H9 (cell line): Measurements from ENCODE around the gene RORC. TPM values are rescaled to one million over a fixed set of nuclear protein-coding genes. Genes with fewer than 3 reads are reported as not detected.

Source experiments
- DNase-seq: peaks from one replicate; pipeline ENCODE4 v3.0.0-alpha.2; 2017
- H2AFZ ChIP-seq: one replicate; pipeline ENCODE4 v1.6.1; 2013; ENCODE audit warnings: mild to moderate bottlenecking, low read length, control low read depth, moderate library complexity
- H2AK5ac ChIP-seq: 2 replicates; pipeline ENCODE4 v1.6.1; 2013; ENCODE audit warnings: low read length, control low read depth, mixed read lengths; ENCODE audit not compliant: insufficient read length
- H2BK120ac ChIP-seq: one replicate; pipeline ENCODE4 v1.6.1; 2013; ENCODE audit warnings: low read depth, mild to moderate bottlenecking, low read length, control low read depth, inconsistent platforms; ENCODE audit not compliant: poor library complexity, severe bottlenecking
- H2BK12ac ChIP-seq: 2 replicates; pipeline ENCODE4 v1.6.1; 2013; ENCODE audit warnings: low read length, control low read depth, mixed read lengths, low read depth; ENCODE audit not compliant: insufficient read length
- H2BK15ac ChIP-seq: 2 replicates; pipeline ENCODE4 v1.6.1; 2013; ENCODE audit warnings: low read depth, low read length, control low read depth
- H2BK20ac ChIP-seq: one replicate; pipeline ENCODE4 v1.6.1; 2013; ENCODE audit warnings: low read depth, mild to moderate bottlenecking, low read length, control low read depth, inconsistent platforms; ENCODE audit not compliant: poor library complexity, severe bottlenecking
- H2BK5ac ChIP-seq: 2 replicates; pipeline ENCODE4 v1.6.1; 2013; ENCODE audit warnings: low read length, control low read depth, mixed read lengths; ENCODE audit not compliant: insufficient read length
- H3K14ac ChIP-seq: 2 replicates; pipeline ENCODE4 v1.6.1; 2013; ENCODE audit warnings: low read length, control low read depth; ENCODE audit not compliant: insufficient read depth
- H3K18ac ChIP-seq: 2 replicates; pipeline ENCODE4 v1.6.1; 2013; ENCODE audit warnings: low read depth, mild to moderate bottlenecking, mixed read lengths, low read length, control low read depth; ENCODE audit not compliant: insufficient read length
- H3K23ac ChIP-seq: 2 replicates; pipeline ENCODE4 v1.6.1; 2013; ENCODE audit warnings: low read length, control low read depth, mixed read lengths, low read depth; ENCODE audit not compliant: insufficient read length
- H3K23me2 ChIP-seq: 2 replicates; pipeline ENCODE4 v1.6.1; 2013; ENCODE audit warnings: low read depth, mild to moderate bottlenecking, mixed read lengths, low read length, control low read depth; ENCODE audit not compliant: insufficient read length, poor library complexity, severe bottlenecking
- H3K27ac ChIP-seq: 2 replicates; pipeline ENCODE4 v1.5.1; 2013; ENCODE audit warnings: low read length, control low read depth, mixed read lengths, low read depth; ENCODE audit not compliant: insufficient read length
- H3K27me3 ChIP-seq: 2 replicates; pipeline ENCODE4 v1.6.1; 2013; ENCODE audit warnings: low read length, control low read depth, inconsistent platforms; ENCODE audit not compliant: insufficient read depth
- H3K4ac ChIP-seq: 2 replicates; pipeline ENCODE4 v1.6.1; 2013; ENCODE audit warnings: low read depth, mild to moderate bottlenecking, control low read depth, inconsistent platforms, low read length, moderate library complexity
- H3K4me1 ChIP-seq: 2 replicates; pipeline ENCODE4 v1.6.1; 2013; ENCODE audit warnings: low read length, control low read depth, inconsistent platforms; ENCODE audit not compliant: insufficient read depth
- H3K4me2 ChIP-seq: 2 replicates; pipeline ENCODE4 v1.6.1; 2013; ENCODE audit warnings: low read length, control low read depth, mixed read lengths; ENCODE audit not compliant: insufficient read length, insufficient read depth
- H3K56ac ChIP-seq: 2 replicates; pipeline ENCODE4 v1.6.1; 2013; ENCODE audit warnings: low read depth, mild to moderate bottlenecking, mixed read lengths, low read length, control low read depth; ENCODE audit not compliant: insufficient read length
- H3K79me1 ChIP-seq: 2 replicates; pipeline ENCODE4 v1.6.1; 2013; ENCODE audit warnings: low read depth, mild to moderate bottlenecking, moderate library complexity, low read length, control low read depth, inconsistent platforms; ENCODE audit not compliant: insufficient read depth, poor library complexity, severe bottlenecking
- H3K79me2 ChIP-seq: 2 replicates; pipeline ENCODE4 v1.6.1; 2013; ENCODE audit warnings: low read length, control low read depth, inconsistent platforms; ENCODE audit not compliant: insufficient read depth
- H3K9ac ChIP-seq: 2 replicates; pipeline ENCODE4 v1.6.1; 2013; ENCODE audit warnings: low read length, control low read depth, mixed read lengths; ENCODE audit not compliant: insufficient read length; ENCODE audit errors: extremely low read depth
- H3K9me3 ChIP-seq: one replicate; pipeline ENCODE4 v1.6.1; 2013; ENCODE audit warnings: low read depth, low read length, inconsistent platforms; ENCODE audit not compliant: control insufficient read depth
- H3T11ph ChIP-seq: one replicate; pipeline ENCODE4 v1.6.1; 2013; ENCODE audit warnings: mild to moderate bottlenecking, low read length, control low read depth, inconsistent platforms
- H4K20me1 ChIP-seq: one replicate; pipeline ENCODE4 v1.6.1; 2013; ENCODE audit not compliant: control insufficient read depth, insufficient read length, insufficient read depth
- H4K5ac ChIP-seq: 2 replicates; pipeline ENCODE4 v1.6.1; 2013; ENCODE audit warnings: low read depth, mild to moderate bottlenecking, mixed read lengths, low read length, control low read depth; ENCODE audit not compliant: insufficient read length
- H4K8ac ChIP-seq: replicated peaks from 2 replicates; pipeline ENCODE4 v1.6.1; 2013; ENCODE audit warnings: low read length, control low read depth, mixed read lengths, low read depth; ENCODE audit not compliant: insufficient read length
- H4K91ac ChIP-seq: 2 replicates; pipeline ENCODE4 v1.6.1; 2013; ENCODE audit warnings: low read depth, mild to moderate bottlenecking, moderate library complexity, mixed read lengths, low read length, control low read depth; ENCODE audit not compliant: insufficient read length
- H3K27ac Mint-ChIP-seq, 3 experiments: 2 replicates in 2 of 3; 3 replicates in 1 of 3; pipeline ENCODE4 v1.8.0; 2020 to 2021; ENCODE audit warnings: mixed read lengths in 3 of 3, mild to moderate bottlenecking in 1 of 3, moderate library complexity in 1 of 3
- H3K27me3 Mint-ChIP-seq: 2 replicates; pipeline ENCODE4 v1.8.0; 2021; ENCODE audit warnings: low read depth, mild to moderate bottlenecking, moderate library complexity, mixed read lengths
- H3K36me3 Mint-ChIP-seq, 3 experiments: 2 replicates in 2 of 3; 3 replicates in 1 of 3; pipeline ENCODE4 v1.8.0; 2020 to 2021; ENCODE audit warnings: low read depth in 3 of 3, mixed read lengths in 3 of 3; ENCODE audit not compliant: insufficient read depth in 1 of 3
- H3K4me1 Mint-ChIP-seq, 2 experiments: 2 replicates each; pipeline ENCODE4 v1.8.0; 2020; ENCODE audit warnings: mixed read lengths in 2 of 2
- H3K4me3 Mint-ChIP-seq, 2 experiments: 2 replicates in 1 of 2; 3 replicates in 1 of 2; pipeline ENCODE4 v1.8.0; 2020 to 2021; ENCODE audit warnings: mild to moderate bottlenecking in 2 of 2, mixed read lengths in 2 of 2, moderate library complexity in 1 of 2
- H3K9me3 Mint-ChIP-seq, 2 experiments: 2 replicates in 1 of 2; 3 replicates in 1 of 2; pipeline ENCODE4 v1.8.0; 2020; ENCODE audit warnings: mild to moderate bottlenecking in 2 of 2, mixed read lengths in 2 of 2, moderate library complexity in 1 of 2
- CTCF ChIP-seq: fragments of 200-600 bp; sonication (generic); conservative IDR thresholded peaks from 3 replicates; pipeline ENCODE4 v1.8.0; 2021; ENCODE audit warnings: antibody characterized with exemption, mild to moderate bottlenecking
- WGBS: extraction: QIAGEN DNeasy Blood & Tissue Kit; methylation state at CpG from one replicate; pipeline ENCODE4 v1.1.7; 2013; ENCODE audit warnings: missing lambda C conversion rate, low lambda C conversion rate, mixed read lengths; ENCODE audit not compliant: insufficient read length; ENCODE audit errors: extremely low coverage; 5-methylcytosine and 5-hydroxymethylcytosine counted together
- total RNA-seq: library from RNA; stranded (reverse); gene quantifications from 2 replicates; pipeline ENCODE4 v1.2.1, GENCODE V29; 2021

Gene RORC
- total RNA-seq, 1 experiment from 2014 or later: 0.52 TPM

- Histone ChIP-seq H4K8ac (no peak overlapping the region), H3K27me3 (no peaks in the 10 kb centered on the region), H4K20me1 (no peaks in the 10 kb centered on the region), H3K4me2 (no peak overlapping the region), H2BK20ac (no peak overlapping the region), H4K91ac (no peak overlapping the region), H3K4ac (no peak overlapping the region), H3K27ac (no peak overlapping the region), H2BK15ac (no peak overlapping the region), H3K56ac (no peak overlapping the region), H4K5ac (no peak overlapping the region), H3K18ac (no peak overlapping the region), H3K79me2 (no peaks in the 10 kb centered on the region), H2AFZ (no peak overlapping the region), H3K23me2 (no peaks in the 10 kb centered on the region), H3K79me1 (no peaks in the 10 kb centered on the region), H3K9ac (no peak overlapping the region), H2AK5ac (no peak overlapping the region), H3T11ph (no peak overlapping the region), H3K9me3 (no peaks in the 10 kb centered on the region), H2BK120ac (no peak overlapping the region), H3K14ac (no peak overlapping the region), H2BK5ac (no peak overlapping the region), H3K23ac (no peak overlapping the region), H2BK12ac (no peak overlapping the region), H3K4me1 (peaks cover 2% of the 10 kb centered on the region; the same call in 1 of the 2 replicates)
- no peaks in the 10 kb centered on the region for H3K9me3 Mint-ChIP-seq
- no CpG with 5 or more reads among the region's 8 CpGs for WGBS
- H3K4me1 Mint-ChIP-seq: peaks cover 26 to 28% of the 10 kb centered on the region in 2 experiments
- no peak for TF ChIP-seq CTCF
- H3K27me3 Mint-ChIP-seq: no peaks in the 10 kb centered on the region; the same call in none of the 2 replicates
- no peak for DNase-seq
- H3K27ac Mint-ChIP-seq: no peak overlapping the region
- no peak overlapping the region for H3K4me3 Mint-ChIP-seq
- no peaks in the 10 kb centered on the region for H3K36me3 Mint-ChIP-seq
Measured at GRCh38 chr1:151823175-151823574, 8.4 kb downstream of the RORC start.
